ENCODE measurements around the gene CX3CL1. TPM values are rescaled to one million over a fixed set of nuclear protein-coding genes. Genes with fewer than 3 reads are reported as not detected.
A peak's percentile ranks its signal among the peaks of the same experiment; 100 is the strongest.

The CX3CL1 gene
- total and polyA plus RNA-seq, 2 donors (not counting 1 experiment from before 2014, with no cell fraction given), result not detected

DNA sequence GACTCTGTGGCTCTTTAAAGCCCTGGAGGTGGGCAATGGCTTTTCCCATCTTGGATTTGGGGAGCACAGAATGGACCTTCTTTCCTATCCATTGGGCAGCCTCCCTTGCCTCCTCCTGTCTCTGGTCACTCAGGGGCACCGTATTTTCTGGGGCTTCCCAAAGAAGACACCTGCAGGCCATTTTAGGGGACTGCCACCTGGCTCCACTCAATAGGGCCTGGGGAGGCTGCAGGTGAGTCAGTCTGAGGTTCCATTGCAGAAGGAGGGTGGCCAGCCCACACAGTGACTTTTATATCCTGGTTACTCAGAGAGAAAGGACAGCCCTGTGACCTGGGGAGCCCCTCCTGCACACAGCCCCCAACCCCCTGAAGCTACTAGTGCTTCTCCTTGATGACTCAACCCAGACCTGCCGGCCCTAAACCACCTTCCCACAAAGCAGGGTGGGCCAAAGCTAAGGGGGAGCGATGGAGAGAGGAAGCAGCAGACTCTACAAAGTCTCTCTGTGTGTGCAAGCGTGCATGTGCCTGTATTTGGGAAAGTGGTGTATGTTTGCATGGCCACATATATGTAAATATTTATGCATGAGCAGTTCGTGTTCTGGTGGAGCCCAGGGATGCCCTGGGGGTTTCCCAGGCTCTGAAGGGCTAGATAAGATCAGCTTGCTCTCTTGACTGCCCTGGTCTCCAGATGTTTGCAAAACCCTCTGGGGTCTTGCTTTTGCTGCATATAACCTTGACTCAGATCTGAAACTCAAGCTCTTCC is 5.0 kb downstream of the CX3CL1 start:
- Histone ChIP-seq H3K36me3 (replicated peaks in 1 of 2; ENCODE audit: control extremely low read depth in 1 of 2, control insufficient read depth in 1 of 2, extremely low read depth in 1 of 2, insufficient read depth in 2 of 2, low read length in 1 of 2) (no peaks in the 10 kb centered on the region), H4K20me1 (ENCODE audit: control insufficient read depth, insufficient read depth, low read length, poor library complexity, severe bottlenecking) (no peaks in the 10 kb centered on the region), H3K4me2 (replicated peaks; ENCODE audit: low read depth, low read length, poor library complexity, severe bottlenecking) (peak overlapping the region; percentile 43), H3K79me2 (ENCODE audit: control insufficient read depth, insufficient read depth, low read length) (no peaks in the 10 kb centered on the region), H3K4me1 (ENCODE audit: control insufficient read depth in 2 of 2, insufficient read depth in 2 of 2, low read length in 2 of 2) (peaks cover 21 to 28% of the 10 kb centered on the region in 2 donors), H3K4me3 (ENCODE audit: control extremely low read depth in 1 of 5, extremely low read depth in 1 of 5, insufficient read depth in 1 of 5, low read depth in 2 of 5, low read length in 4 of 5) (no peak overlapping the region), H3K9me3 (ENCODE audit: control extremely low read depth in 1 of 3, control insufficient read depth in 2 of 3, insufficient read depth in 1 of 3, low read length in 2 of 3) (no peaks in the 10 kb centered on the region), H2AFZ (ENCODE audit: insufficient read depth, low read depth, low read length, poor library complexity, severe bottlenecking) (no peak overlapping the region), H3K27me3 (replicated peaks in 1 of 4; ENCODE audit: control extremely low read depth in 1 of 4, control insufficient read depth in 3 of 4, insufficient read depth in 4 of 4, low read length in 3 of 4) (peaks cover 0 to 5% (median 0%) of the 10 kb centered on the region in 4 experiments), H3K27ac (ENCODE audit: low read length in 2 of 2) (no peak overlapping the region), H3K9ac (ENCODE audit: low read length) (no peak overlapping the region)
- peak; percentile 66 for DNase-seq
- TF ChIP-seq EZH2 (IDR thresholded peaks at IDR 0.05; ENCODE audit: borderline replicate concordance, insufficient read depth, low read depth, low read length, poor library complexity, severe bottlenecking), result no peak
- TF ChIP-seq, protein P1, sequence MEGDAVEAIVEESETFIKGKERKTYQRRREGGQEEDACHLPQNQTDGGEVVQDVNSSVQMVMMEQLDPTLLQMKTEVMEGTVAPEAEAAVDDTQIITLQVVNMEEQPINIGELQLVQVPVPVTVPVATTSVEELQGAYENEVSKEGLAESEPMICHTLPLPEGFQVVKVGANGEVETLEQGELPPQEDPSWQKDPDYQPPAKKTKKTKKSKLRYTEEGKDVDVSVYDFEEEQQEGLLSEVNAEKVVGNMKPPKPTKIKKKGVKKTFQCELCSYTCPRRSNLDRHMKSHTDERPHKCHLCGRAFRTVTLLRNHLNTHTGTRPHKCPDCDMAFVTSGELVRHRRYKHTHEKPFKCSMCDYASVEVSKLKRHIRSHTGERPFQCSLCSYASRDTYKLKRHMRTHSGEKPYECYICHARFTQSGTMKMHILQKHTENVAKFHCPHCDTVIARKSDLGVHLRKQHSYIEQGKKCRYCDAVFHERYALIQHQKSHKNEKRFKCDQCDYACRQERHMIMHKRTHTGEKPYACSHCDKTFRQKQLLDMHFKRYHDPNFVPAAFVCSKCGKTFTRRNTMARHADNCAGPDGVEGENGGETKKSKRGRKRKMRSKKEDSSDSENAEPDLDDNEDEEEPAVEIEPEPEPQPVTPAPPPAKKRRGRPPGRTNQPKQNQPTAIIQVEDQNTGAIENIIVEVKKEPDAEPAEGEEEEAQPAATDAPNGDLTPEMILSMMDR (IDR thresholded peaks at IDR 0.05), result no peak
- WGBS (ENCODE audit: insufficient coverage), result 21% methylated on average over 2 of the region's 5 CpGs
- no peaks in the 10 kb centered on the region for H3K27me3 Mint-ChIP-seq
- peaks cover 30% of the 10 kb centered on the region for H3K4me1 Mint-ChIP-seq
- no peaks in the 10 kb centered on the region for H3K9me3 Mint-ChIP-seq (ENCODE audit: insufficient read depth)
- ChIA-PET POLR2A (interaction anchor here (1.0 kb wide), 1 partner anchor 36 kb away, joined by 4 read pairs; no protein-coding TSS in a partner anchor), CTCF (interaction anchor here (1.3 to 1.6 kb wide), 2 partner anchors 36 to 40 kb away, joined by 4 to 10 read pairs; no protein-coding TSS in a partner anchor)
- H3K27ac Mint-ChIP-seq, result peak overlapping the region; percentile 75
- peak; percentile 65 for ATAC-seq (ENCODE audit: low read depth)
- H3K4me3 Mint-ChIP-seq, result peak overlapping the region; percentile 40
- intact Hi-C loops (cut with micrococcal nuclease), result loop anchor here (1.0 kb wide), 1 partner anchor 36 kb away; no protein-coding TSS in a partner anchor

DNA sequence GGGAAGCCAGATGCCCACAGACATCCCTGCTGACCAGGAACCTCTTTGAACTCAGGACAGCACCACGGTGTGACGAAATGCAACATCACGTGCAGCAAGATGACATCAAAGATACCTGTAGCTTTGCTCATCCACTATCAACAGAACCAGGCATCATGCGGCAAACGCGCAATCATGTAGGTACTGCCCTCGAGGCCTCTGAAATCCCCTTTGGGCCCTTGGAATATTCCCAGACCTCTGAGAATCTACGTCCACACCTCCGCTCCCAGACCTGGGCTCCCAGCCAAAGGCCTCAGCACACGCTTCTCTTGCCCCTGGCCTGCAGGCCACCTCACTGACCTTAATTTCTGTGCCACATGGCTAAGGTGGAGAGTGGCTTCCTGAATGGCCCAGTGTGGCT is 7.3 kb downstream of the CX3CL1 start:
- Mint-ChIP-seq H3K4me3 (no peak overlapping the region), H3K4me1 (peaks cover 47% of the 10 kb centered on the region), H3K27me3 (no peaks in the 10 kb centered on the region), H3K9me3 (ENCODE audit: insufficient read depth) (no peaks in the 10 kb centered on the region), H3K27ac (no peak overlapping the region)
- no peak for TF ChIP-seq EZH2 (IDR thresholded peaks at IDR 0.05; ENCODE audit: borderline replicate concordance, insufficient read depth, low read depth, low read length, poor library complexity, severe bottlenecking)
- TF ChIP-seq, protein P1 (IDR thresholded peaks at IDR 0.05), result no peak
- H3K79me2 ChIP-seq (ENCODE audit: control insufficient read depth, insufficient read depth, low read length), result no peaks in the 10 kb centered on the region
- H3K4me3 ChIP-seq (ENCODE audit: control extremely low read depth in 1 of 5, extremely low read depth in 1 of 5, insufficient read depth in 1 of 5, low read depth in 2 of 5, low read length in 4 of 5), result no peak overlapping the region
- ATAC-seq (ENCODE audit: low read depth) (no peak), DNase-seq (no peak)
- peaks cover 34 to 43% of the 10 kb centered on the region in 2 donors for H3K4me1 ChIP-seq (ENCODE audit: control insufficient read depth in 2 of 2, insufficient read depth in 2 of 2, low read length in 2 of 2)
- no peak overlapping the region for H3K4me2 ChIP-seq (replicated peaks; ENCODE audit: low read depth, low read length, poor library complexity, severe bottlenecking)
- no peak overlapping the region for H3K9ac ChIP-seq (ENCODE audit: low read length)
- POLR2A ChIA-PET, result no interaction called here
- WGBS (ENCODE audit: insufficient coverage), result 97% methylated on average over 10 of the region's 10 CpGs
- CTCF ChIA-PET, result interaction anchor here (1.0 kb wide), 1 partner anchor 38 kb away, joined by 3 read pairs; no protein-coding TSS in a partner anchor
- no peaks in the 10 kb centered on the region for H4K20me1 ChIP-seq (ENCODE audit: control insufficient read depth, insufficient read depth, low read length, poor library complexity, severe bottlenecking)
- no peaks in the 10 kb centered on the region for H3K27me3 ChIP-seq (replicated peaks in 1 of 4; ENCODE audit: control extremely low read depth in 1 of 4, control insufficient read depth in 3 of 4, insufficient read depth in 4 of 4, low read length in 3 of 4)
- H3K27ac ChIP-seq (ENCODE audit: low read length in 2 of 2), result no peak overlapping the region
- H3K9me3 ChIP-seq (ENCODE audit: control extremely low read depth in 1 of 3, control insufficient read depth in 2 of 3, insufficient read depth in 1 of 3, low read length in 2 of 3), result no peaks in the 10 kb centered on the region
- no peaks in the 10 kb centered on the region for H3K36me3 ChIP-seq (replicated peaks in 1 of 2; ENCODE audit: control extremely low read depth in 1 of 2, control insufficient read depth in 1 of 2, extremely low read depth in 1 of 2, insufficient read depth in 2 of 2, low read length in 1 of 2)
- intact Hi-C loops (cut with micrococcal nuclease), result no loop called here
- H2AFZ ChIP-seq (ENCODE audit: insufficient read depth, low read depth, low read length, poor library complexity, severe bottlenecking), result no peak overlapping the region

Measured in B cell (primary cell).